NCI-H748 treated with DMSO at 0.1 percent for 48 hours (cell line): ENCODE results near the gene EML4.
A peak's percentile ranks its signal among the peaks of the same experiment; 100 is the strongest.
"Not testable (repeated sequence)": the region's sequence is repeated elsewhere in the genome, so short reads cannot be mapped to it uniquely, and the experiment has no call there.

Experiments used
- DNase-seq: peaks from one replicate; lab custom pipeline; 2025; lab: John Stamatoyannopoulos, UW

EML4 gene

GRCh38 chr2:42169100-42169873, at the start of gene EML4:
EML4 (plus strand) TSS chr2:42169353; CDS start chr2:42169612, 259 bp downstream.
- DNase-seq: peak; percentile 63

- no peak for DNase-seq
These were observed 45.7 kb upstream of the EML4 start for GRCh38 chr2:42123426-42123825.

DNA sequence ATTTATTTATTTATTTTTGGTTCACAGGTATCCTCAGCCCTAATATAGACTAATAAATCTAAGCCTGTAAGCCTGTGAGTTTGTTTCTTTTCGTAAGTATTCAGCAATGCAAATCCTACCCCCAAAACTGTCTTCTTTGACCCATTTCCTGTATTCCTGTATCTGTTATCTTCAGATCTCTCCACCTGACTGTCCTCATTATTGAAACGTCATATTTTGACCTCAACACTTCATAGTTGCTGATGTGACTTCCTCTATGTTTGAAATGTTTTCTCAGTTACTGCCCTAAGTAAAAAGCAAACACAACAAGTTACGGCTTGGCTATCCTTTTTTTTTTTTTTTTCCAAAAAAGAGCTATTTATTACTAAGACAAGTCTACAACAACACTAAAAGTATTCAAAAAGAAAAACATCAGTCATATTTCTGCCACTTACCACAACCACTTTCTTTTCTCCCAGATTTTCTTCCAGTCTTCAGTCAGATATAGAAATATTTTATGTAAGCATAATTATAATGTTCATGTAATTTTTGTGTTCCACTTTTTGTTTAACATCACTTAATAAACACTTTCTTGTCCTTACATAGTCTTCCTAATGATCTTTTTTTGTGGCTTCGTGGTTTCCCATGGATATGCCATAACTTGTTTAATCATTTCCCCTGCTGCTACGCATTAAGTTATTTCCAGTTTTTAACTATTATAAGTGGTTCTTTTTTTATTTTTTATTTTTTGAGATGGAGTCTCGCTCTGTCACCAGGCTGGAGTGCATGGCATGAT, 45.0 kb upstream of the EML4 start:
- DNase-seq: no peak

DNA sequence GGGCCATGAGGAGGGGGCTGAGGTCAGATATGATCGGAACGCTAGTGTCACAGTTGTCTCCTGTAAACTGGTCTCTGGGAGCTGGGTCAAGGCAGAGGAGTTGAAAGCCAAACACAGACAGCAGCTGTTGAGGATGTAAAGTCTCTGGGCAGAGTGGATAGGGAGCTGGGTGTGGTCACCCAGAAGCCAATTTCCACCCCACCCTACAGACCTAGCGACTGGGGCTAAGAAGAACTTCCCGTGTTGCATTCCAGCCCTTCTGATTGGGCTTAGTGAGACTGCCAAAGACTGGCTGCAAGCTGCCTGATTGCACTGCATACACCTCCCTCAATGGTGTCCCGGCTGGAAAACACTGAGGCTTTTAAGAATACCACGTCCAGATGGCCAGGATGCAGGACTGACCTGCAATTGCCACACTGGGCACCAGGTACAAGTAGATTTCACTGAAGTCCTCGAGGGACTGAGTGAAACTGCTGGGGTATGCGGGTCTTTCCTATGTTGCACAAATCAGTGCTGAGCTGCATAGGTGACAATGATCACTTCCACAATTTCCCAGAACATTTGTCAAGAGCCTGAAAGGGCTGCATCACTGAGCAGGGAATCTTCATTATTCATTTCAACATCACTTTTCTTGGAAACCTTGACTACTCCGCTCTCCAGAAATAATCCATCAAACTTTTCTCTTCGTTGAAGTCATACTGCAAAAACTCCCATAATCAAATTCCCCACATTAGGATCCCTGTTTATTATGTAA, 43.1 kb upstream of the EML4 start:
- DNase-seq: no peak

GRCh38 chr2:42126873-42127272, 42.3 kb upstream of the EML4 start:
- DNase-seq: not testable (repeated sequence)

DNA sequence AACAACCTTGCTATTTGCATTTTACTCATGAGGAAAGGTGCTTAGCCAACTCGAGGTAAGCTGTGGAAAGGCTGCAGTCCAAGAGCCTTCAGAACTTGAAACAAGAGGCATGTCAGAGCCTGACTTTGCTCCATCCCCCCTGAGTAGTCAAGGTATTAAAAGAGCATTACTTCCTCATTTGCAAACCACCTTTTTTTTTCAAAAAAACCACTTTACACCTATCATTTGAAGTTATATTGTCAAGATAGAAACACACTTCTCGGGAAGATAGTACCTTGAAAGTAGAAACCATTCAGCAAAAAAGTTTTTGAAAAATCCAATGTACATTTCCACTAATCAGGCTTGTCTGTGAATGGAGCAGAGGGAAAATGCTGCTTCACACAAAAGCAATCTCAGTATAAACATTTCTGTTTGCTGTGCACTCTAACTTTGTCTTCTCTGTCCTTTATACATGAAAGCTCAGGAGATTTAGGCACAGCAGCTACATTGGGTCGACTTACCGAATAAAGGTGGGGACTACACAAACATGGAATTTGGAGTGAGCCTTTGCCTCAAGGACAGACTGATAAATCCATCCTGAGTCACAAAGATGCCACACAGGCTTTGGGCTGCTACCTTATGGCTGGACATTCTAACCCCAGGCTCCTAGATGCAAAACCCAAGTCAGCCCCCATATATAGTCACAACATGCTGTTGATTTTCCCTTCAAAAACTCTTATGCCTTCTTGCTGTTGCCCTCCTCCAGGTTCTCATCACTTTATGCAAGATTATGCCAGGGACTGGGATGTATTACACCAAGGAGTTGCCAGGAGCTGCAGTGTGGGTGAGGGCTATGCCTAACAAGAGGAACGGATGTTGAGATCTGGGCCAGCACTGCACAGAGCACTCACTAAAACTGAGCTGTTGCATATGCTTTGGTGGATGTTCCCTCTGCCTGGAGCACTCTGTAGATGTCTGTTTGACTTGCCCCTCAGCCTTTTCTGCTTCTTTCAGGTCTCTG, 41.4 kb upstream of the EML4 start:
- no peak for DNase-seq

GRCh38 chr2:42128721-42129486, 40.2 kb upstream of the EML4 start:
- DNase-seq: no peak

- DNase-seq: no peak
These were observed 39.7 kb upstream of the EML4 start for GRCh38 chr2:42129487-42129852.

- no peak for DNase-seq
These were observed 39.2 kb upstream of the EML4 start for GRCh38 chr2:42129947-42130346.

- not testable (repeated sequence) for DNase-seq
These were observed 38.3 kb upstream of the EML4 start for GRCh38 chr2:42130858-42131257.

GRCh38 chr2:42132191-42132965, 36.8 kb upstream of the EML4 start:
- DNase-seq: no peak

DNA sequence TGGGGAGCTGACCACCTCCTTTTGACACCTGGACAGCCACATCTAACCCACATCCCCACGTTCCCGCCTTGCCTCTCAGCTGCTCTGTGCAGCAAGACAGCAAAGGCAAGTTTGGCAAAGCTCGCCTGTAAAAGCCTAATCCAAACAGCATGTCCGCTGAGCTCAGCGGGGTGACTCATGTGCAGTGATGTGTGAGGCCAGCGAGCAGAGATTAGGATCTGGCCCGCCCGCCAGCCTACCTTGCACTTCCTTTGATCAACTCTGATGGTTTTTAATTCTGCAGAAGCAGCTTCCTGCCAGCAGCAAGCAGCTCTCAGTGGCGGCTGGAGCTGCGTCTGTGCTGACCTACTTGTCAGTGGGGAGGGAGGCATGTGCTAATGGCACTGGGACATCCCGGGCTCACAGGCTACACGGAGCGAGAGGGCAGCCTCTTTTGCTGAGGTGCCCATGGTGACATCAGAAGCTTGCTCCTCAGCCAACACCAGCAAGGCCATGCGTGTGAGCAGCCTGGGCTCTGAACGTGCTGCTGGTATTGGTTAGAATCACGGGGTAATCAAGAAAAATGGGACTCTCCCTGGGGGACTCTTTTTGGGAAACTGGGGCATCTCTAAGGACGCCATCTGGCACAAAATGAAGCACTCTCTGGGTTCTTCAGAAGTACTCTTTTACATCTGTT, 36.0 kb upstream of the EML4 start:
- no peak for DNase-seq

DNA sequence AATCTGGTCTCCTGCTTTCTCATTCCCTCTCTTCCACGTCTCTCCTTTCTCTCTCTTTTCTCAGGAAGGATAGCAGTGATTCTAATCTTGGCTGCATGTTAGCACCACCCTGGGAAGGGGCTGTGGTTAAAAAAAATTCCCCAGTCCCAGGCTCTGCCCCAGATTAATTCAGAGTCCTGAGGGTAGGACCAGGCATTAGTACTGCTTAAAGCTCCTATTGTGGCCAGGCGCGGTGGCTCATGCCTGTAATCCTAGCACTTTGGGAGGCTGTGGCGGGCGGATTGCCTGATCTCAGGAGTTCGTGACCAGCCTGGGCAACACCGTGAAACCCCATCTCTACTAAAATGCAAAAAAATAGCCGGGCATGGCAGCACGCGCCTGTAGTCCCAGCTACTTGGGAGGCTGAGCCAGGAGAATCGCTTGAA, 35.4 kb upstream of the EML4 start:
- DNase-seq: no peak

GRCh38 chr2:42134401-42134932, 34.7 kb upstream of the EML4 start:
- DNase-seq: not testable (repeated sequence)

GRCh38 chr2:42135381-42136312, 33.5 kb upstream of the EML4 start:
- DNase-seq: no peak

GRCh38 chr2:42136782-42137124, 32.4 kb upstream of the EML4 start:
- no peak for DNase-seq

DNA sequence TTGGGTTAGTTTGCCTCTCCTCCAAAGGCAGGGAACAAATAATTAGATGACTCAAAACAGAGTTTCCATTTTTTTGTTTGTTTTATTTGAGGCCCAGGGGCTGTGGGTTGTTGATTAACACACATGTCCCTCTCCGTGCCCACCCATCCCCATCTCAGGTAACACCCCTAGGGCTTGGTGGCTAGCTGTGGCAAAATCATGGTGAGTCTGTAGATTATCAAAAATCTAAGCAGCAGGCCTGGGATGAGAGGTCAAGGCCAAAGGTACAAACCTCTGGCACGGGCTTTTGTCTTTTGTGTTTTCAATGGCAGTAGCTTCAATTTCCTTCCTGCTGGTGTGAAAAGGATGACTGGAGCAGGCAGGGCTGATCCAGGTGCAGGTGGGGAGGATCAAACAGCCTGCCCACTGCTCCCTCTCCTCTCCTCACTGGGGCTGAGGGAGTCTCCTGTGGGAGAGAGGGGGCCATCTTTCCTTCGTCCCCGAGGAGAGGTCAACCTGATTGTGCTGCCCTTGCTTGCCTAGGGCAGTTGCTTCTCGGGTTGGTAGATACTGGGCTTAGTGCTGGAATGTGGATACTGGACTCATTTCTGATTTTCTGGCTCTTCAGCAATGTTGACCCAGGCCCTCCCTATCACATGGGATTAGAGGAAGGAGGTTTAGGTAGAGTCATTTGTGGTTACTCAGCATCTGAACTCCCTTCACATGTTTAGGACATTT, 31.9 kb upstream of the EML4 start:
- DNase-seq: no peak
